ENCODE measurements around the gene PHOX2A.

Gene PHOX2A

DNA sequence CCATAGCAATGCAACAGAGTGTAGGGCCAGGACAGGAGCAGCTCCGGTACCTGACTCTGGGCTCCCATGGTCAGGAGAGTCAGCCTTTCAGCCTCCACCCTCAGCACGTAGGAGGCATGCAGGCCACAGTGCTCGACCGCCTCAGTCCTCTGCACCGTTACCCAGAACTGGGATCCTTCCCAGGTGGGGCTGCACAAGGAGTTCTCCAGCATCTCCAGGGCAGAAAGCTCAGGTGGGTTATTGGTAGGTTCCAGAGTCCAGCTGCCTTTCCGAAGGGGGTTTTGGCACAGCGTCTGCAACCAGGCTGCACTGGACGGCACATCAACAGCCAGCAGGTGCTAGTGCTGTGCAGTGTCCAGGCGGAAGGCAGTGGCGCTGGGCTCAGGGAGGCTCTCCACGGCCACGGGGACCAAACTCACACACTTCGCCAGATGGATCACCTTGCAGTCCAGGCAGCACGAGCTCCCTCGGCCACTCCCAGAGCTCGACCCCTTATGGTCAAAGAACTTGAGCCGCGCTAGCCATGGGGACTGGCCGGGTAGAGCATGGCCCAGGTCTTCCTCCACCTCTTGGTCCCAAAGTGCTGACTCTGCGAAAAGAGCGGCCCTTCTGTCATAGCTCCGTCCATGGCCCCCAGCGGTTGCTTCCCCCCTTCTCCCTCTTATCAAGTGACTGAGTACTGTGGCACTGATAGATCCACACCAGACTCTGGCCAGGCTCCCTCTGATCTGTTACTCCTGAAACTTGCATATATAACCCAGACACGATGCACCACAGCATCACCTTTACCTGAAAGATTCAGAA, 6.9 kb upstream of the PHOX2A start:
- TF ChIP-seq CTCF (IDR thresholded peaks at IDR 0.05; ENCODE audit: control insufficient read depth, extremely low read depth, insufficient read depth): no peak
- no peak overlapping the region for H3K4me3 ChIP-seq (ENCODE audit: low read depth, low read length)
- DNase-seq (ENCODE audit: low read depth): no peak

DNA sequence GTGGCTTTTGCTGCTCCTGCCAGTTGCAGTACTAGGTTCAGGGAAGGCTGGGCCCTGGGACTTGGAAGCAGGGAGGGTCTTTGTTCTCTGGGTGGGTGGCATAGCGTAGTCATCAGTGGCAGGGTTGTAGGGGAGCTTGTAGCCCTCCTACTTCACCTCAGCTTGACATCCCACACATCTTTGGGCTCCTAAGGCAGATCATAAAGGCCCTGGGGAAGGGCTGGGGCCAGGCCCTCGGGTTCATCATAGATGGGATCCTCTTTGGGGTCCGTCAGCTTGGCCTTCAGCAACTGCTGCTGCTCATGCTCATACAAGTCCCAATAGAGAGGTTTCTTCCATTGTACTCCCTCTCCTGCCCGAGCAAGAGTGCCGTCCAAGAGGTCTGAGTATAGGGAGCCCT, 6.0 kb upstream of the PHOX2A start:
- DNase-seq (ENCODE audit: low read depth): no peak
- TF ChIP-seq CTCF (IDR thresholded peaks at IDR 0.05; ENCODE audit: control insufficient read depth, extremely low read depth, insufficient read depth): no peak
- no peak overlapping the region for H3K4me3 ChIP-seq (ENCODE audit: low read depth, low read length)

DNA sequence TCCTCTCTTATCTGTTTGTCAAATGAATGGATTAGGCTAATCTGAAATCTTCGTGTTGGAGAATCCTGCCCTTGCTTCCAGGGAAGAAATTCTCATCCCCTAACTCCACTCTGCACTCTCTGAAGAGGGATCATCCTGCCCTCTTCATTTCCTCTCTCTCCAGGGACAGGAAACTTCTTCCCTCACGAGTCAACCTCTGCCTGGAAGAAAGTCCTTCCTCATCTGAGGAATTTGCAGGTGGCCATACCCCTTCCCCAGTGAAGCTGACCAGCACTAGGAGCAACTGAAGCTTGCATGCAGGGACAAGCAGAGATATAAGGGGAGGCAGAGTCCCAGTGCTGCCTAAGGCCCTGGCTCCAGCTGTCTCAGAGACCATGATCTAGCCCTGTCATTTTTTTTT, 3.6 kb upstream of the PHOX2A start:
- DNase-seq (ENCODE audit: low read depth): no peak
- no peak for TF ChIP-seq CTCF (IDR thresholded peaks at IDR 0.05; ENCODE audit: control insufficient read depth, extremely low read depth, insufficient read depth)
- no peak overlapping the region for H3K4me3 ChIP-seq (ENCODE audit: low read depth, low read length)

DNA sequence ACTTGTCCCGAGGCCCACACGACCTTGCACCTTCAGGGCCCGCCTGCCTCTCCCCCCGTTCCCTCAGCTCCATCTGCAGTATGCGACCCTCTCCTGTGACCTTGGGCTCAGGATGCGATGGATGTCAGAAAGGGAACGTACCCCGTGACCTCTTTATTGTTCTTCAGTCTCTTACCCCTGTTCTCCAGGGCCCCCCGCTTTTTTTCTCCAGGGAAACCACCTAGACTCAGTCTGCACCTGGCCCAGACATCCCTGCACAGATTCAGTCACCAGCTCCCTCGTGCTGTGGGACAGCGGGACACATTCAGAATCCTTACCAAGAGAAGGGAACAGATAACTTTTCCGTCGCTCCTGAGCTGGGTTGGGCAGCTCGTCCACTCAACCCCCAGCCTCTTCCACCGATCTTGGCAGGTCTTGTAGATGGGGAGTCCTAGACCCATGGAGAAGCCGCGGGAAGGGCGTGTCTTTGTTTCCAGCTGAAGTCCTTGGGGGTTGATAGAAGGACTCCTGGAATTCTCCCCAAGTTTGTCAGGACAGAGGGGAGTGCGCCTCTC, 1.4 kb upstream of the PHOX2A start:
- H3K4me3 ChIP-seq (ENCODE audit: low read depth, low read length): no peak overlapping the region
- TF ChIP-seq CTCF (IDR thresholded peaks at IDR 0.05; ENCODE audit: control insufficient read depth, extremely low read depth, insufficient read depth): no peak

GRCh38 chr11:72244361-72245262, 636 bp upstream of the PHOX2A start:
- no peak for DNase-seq (ENCODE audit: low read depth)

More for the DNA sequence above, 1.4 kb upstream of the PHOX2A start:
- DNase-seq (ENCODE audit: low read depth): no peak

More at GRCh38 chr11:72244361-72245262, 636 bp upstream of the PHOX2A start:
- no peak for TF ChIP-seq CTCF (IDR thresholded peaks at IDR 0.05; ENCODE audit: control insufficient read depth, extremely low read depth, insufficient read depth)
- no peak overlapping the region for H3K4me3 ChIP-seq (ENCODE audit: low read depth, low read length)

Measured in LNCaP clone FGC (cell line).